MG63 (cell line): Measurements from ENCODE around the gene CYB5B. TPM values are rescaled to one million over a fixed set of nuclear protein-coding genes. Genes with fewer than 3 reads are reported as not detected.
"Not testable (repeated sequence)": the region's sequence is repeated elsewhere in the genome, so short reads cannot be mapped to it uniquely, and the experiment has no call there.

Source experiments
- DNase-seq: peaks from one replicate; pipeline ENCODE4 v3.0.0-alpha.2; 2020
- H3K27me3 ChIP-seq: fragments of 250-450 bp; sonication (Bioruptor Pico); 2 replicates; pipeline ENCODE4 v1.5.1; 2020; ENCODE audit warnings: mild to moderate bottlenecking, moderate library complexity
- H3K36me3 ChIP-seq: fragments of 250-450 bp; sonication (Bioruptor Pico); 2 replicates; pipeline ENCODE4 v1.5.1; 2020; ENCODE audit warnings: mild to moderate bottlenecking, moderate library complexity
- H3K4me3 ChIP-seq: fragments of 250-450 bp; sonication (Bioruptor Pico); 2 replicates; pipeline ENCODE4 v1.5.1; 2020; ENCODE audit warnings: mild to moderate bottlenecking, moderate library complexity
- H3K9me3 ChIP-seq: fragments of 250-450 bp; sonication (Bioruptor Pico); 2 replicates; pipeline ENCODE4 v1.5.1; 2020; ENCODE audit warnings: mild to moderate bottlenecking, moderate library complexity
- total RNA-seq: library from RNA; depleted of rRNA; stranded (reverse); fragments of >200 nt; shearing (Covaris generic); gene quantifications from 2 replicates; pipeline ENCODE4 v1.2.3, GENCODE V29; 2014; ENCODE audit warnings: low replicate concordance

Gene CYB5B
- total RNA-seq, 1 experiment from 2014 or later: 45.2 TPM

DNA sequence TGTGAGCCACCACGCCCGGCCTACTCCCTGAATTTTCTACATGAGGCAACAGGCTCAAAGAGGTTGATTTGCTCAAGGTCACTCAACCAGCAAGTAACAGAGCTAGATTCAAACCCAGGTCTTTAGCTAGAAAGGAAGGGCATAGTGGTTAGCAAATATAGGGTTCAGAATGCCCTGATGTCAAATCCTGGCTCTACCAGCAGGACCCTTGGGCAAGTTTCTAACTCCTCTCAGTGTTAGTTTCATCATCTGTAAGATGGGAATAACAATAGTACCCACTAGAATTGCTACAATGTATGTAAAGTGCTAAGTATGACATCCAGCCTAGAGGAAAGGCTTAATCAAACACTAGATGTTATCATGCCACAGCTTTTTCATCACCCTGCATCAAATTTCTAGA, 19.1 kb upstream of the CYB5B start:
- Histone ChIP-seq H3K4me3 (no peak overlapping the region), H3K9me3 (no peaks in the 10 kb centered on the region), H3K27me3 (no peaks in the 10 kb centered on the region), H3K36me3 (no peaks in the 10 kb centered on the region)
- DNase-seq: no peak

DNA sequence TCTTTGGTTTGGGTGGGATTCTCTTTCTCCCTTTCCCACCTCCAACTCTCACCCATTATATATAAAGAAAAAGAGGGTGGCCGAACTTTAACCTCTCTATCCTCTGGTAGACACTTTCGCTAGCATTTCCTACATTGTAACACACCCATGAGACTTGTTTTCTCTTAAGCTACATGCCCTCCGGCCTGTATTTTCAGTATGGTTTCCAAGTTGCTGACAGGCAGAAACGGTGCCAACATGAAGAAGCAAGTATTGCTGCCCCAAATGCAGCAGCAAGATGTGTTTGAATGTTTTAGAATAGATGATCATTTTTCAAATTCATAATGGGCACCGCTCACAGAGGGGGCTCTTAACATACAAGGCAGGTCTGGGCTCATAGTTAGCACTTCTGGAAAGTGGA, 18.7 kb upstream of the CYB5B start:
- H3K27me3 ChIP-seq: no peaks in the 10 kb centered on the region
- DNase-seq: no peak
- no peaks in the 10 kb centered on the region for H3K9me3 ChIP-seq
- H3K4me3 ChIP-seq: no peak overlapping the region
- H3K36me3 ChIP-seq: no peaks in the 10 kb centered on the region

DNA sequence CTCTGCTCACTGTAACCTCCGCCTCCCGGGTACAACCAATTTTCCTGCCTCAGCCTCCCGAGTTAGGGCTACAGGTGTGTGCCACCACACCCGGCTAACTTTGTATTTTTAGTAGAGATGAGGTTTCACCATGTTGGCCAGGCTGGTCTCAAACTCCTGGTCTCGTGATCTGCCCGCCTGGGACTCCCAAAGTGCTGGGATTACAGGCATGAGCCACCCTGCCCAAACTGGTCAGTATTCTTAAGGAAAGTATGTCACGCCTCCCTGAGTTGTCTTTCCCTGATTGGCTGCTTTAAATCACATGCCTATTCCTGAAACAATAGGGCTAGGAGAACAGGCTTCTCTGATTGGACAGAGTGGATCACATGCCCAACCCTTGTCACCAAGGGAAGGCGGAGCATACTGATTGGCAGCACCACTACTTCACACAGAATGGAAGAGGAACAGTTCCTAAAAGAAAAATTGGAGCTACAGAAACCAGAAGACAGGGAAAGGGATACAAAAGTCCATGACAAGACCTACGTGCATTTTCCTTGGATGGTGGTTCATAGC, 17.6 kb upstream of the CYB5B start:
- H3K27me3 ChIP-seq: no peaks in the 10 kb centered on the region
- no peak for DNase-seq
- no peaks in the 10 kb centered on the region for H3K36me3 ChIP-seq
- H3K4me3 ChIP-seq: no peak overlapping the region
- no peaks in the 10 kb centered on the region for H3K9me3 ChIP-seq

DNA sequence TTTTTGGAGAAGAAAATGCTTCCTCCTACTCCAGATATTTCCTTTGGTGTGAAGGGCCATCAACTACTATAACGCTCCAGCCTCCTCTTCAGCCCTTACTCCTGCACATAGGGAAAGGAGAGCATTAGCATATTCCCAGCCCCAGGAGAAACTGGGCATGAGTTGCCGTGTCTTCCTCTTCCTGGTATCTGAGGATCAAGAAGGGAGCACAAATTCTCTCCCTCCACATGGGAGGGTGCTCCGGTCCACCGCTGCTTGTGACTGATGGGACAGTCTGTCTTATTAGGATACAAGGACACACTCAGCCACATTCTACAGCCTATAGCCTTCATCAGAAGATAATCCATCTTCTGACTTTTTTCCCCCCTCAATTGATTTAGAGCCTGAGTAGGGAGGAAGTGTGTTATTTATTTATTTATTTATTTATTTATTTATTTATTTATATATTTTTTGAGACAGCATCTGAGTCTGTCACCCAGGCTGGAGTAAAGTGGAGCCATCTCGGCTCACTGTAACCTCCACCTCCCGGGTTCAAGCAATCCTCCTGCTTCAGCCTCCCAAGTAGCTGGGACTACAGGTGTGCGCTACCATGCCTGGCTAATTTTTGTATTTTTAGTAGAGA, 16.6 kb upstream of the CYB5B start:
- Histone ChIP-seq H3K9me3 (no peaks in the 10 kb centered on the region), H3K27me3 (no peaks in the 10 kb centered on the region), H3K4me3 (no peak overlapping the region), H3K36me3 (no peaks in the 10 kb centered on the region)
- DNase-seq: no peak

DNA sequence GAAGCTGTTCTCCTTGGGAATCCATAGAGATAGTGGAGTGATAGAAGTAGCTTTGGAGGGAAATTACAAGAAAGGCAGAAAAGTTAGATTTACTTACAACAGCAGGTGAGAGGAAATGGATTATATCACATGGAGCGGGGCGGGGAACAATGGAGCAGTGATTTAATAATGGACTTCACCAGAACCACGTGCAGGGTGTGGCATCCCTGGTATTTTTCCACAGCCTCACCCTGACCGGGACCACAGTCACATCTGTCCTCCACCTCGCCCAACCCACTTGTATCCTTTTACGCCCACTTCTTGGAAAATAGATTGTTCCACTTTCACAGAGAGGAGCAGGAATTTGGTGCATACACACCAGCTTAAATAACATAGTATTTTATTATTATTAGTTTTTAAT, 15.9 kb upstream of the CYB5B start:
- H3K36me3 ChIP-seq: no peaks in the 10 kb centered on the region
- no peaks in the 10 kb centered on the region for H3K27me3 ChIP-seq

DNA sequence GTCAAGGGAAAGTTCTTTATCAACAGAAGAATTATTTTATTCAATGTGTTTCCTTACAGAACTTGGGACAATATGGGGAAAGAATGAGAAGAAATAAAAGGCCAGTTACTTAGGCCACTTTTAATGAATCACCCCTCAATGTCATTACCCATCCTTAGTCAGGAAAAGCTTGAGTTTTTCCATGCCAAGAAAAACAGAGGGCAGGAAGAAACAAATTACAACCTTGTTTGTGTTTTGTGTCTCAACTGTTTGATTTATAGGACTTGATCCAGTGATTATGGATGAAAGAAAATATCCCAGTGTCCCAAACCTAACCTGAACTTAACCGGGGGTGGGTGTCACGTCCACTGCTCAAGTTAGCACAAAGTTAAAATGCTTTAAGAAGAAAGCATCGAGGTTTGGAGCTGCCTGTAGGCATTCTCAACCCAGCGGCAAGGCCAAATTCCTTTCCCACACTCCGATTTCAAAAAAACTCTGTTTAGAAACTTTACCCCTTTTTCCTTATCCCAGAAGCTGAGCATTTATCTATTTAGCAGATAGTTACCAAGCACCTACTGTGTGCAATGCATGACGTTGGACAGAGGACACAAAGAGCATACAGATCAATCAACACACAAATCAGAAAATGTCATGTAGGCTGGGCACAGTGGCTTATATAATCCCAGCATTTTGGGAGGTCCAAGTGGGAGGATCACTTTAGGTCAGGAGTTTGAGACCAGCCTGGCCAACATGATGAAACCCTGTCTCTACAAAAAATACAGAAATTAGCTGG, 14.0 kb upstream of the CYB5B start:
- no peak for DNase-seq
- H3K4me3 ChIP-seq: no peak overlapping the region
- no peaks in the 10 kb centered on the region for H3K27me3 ChIP-seq
- no peaks in the 10 kb centered on the region for H3K9me3 ChIP-seq
- no peaks in the 10 kb centered on the region for H3K36me3 ChIP-seq

More for the DNA sequence above, 15.9 kb upstream of the CYB5B start:
- no peak for DNase-seq
- Histone ChIP-seq H3K4me3 (no peak overlapping the region), H3K9me3 (no peaks in the 10 kb centered on the region)

DNA sequence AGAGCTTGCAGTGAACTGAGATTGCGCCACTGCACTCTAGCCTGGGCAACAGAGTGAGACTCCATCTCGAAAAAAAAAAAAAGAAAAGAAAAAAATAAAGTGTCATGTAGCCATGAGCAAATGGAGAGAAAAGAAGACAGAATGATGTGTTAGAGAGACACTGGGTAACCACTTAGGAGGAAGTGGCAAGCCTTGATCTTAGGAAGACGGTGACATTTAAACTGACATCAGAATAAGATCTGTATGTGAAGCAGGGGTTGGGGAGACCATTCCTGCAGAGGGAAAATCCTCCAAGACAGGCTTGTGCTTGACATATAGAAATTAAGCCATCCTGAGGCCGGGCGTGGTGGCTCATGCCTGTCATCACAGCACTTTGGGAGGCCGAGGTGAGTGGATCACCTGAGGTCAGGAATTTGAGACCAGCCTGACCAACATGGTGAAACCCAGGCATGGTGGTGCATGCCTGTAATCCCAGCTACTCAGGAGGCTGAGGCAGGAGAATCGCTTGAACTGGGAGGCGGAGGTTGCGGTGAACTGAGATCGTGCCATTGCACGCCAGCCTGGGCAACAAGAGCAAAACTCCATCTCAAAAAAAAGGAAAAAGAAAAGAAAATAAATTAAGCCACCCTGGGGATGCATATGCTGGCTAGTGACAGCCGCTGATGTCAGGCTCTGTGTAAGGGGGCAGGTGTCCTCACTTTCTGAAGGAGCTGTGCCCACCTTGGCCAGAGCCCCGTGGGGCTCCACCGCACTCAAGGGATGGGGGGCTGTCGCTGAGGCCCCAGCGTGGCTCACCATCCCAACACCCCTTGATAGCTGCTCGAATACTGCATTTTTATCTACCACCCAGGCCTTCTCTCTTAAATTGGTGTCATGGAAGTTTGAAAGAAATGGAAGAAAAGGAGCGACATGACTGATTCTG, 13.1 kb upstream of the CYB5B start:
- H3K27me3 ChIP-seq: no peaks in the 10 kb centered on the region
- H3K9me3 ChIP-seq: no peaks in the 10 kb centered on the region
- H3K36me3 ChIP-seq: no peaks in the 10 kb centered on the region
- no peak overlapping the region for H3K4me3 ChIP-seq
- DNase-seq: no peak

DNA sequence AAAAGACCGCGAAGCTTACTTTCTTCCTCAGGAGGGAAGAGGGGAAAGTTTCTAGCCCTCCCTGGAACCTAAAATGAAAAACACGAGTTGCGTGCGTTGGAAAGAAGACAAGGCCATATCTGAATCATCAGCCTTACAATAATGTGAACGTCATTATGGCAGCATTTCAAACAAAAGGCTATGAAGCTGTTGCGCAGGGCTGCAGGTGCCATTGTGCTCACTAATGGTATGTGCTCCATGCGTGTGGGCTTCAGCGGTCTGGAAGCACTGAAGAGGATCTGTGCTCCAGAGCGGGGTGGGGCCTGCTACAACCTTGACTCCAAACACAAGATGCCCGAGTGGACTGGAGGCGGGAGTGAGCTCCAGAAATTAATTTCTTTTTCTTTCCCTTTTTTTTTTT, 12.1 kb upstream of the CYB5B start:
- H3K4me3 ChIP-seq: no peak overlapping the region
- no peaks in the 10 kb centered on the region for H3K36me3 ChIP-seq
- H3K9me3 ChIP-seq: no peaks in the 10 kb centered on the region
- no peaks in the 10 kb centered on the region for H3K27me3 ChIP-seq
- no peak for DNase-seq

DNA sequence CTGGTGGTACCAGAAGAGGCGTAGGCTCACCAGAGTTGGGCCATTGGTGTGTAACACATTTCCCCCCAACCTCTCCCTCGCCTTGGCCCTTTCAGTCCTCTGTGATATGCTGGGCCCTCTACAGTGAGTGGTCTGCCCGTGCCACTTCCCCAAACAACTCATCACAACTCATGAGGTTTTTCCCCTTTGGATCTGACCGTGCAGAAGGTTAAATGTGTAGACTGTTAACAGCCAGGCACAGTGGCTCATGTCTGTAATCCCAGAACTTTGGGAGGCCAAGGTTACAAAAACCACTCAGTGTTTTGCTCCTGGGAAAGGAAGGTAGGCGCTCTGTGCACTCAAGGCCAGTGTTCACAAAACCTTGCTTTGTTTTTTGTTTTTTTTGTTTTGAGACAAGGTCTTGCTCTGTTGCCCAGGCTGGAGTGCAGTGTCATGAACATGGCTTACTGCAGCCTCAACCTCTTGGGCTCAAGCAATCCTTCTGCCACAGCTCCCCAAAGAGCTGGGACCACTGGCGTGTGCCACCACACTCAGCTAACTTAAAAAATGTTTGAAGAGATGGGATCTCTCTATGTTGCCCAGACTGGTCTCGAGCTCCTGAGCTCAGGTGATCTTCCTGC, 11.3 kb upstream of the CYB5B start:
- no peaks in the 10 kb centered on the region for H3K9me3 ChIP-seq
- DNase-seq: no peak
- H3K36me3 ChIP-seq: no peaks in the 10 kb centered on the region
- H3K27me3 ChIP-seq: no peaks in the 10 kb centered on the region
- H3K4me3 ChIP-seq: no peak overlapping the region

DNA sequence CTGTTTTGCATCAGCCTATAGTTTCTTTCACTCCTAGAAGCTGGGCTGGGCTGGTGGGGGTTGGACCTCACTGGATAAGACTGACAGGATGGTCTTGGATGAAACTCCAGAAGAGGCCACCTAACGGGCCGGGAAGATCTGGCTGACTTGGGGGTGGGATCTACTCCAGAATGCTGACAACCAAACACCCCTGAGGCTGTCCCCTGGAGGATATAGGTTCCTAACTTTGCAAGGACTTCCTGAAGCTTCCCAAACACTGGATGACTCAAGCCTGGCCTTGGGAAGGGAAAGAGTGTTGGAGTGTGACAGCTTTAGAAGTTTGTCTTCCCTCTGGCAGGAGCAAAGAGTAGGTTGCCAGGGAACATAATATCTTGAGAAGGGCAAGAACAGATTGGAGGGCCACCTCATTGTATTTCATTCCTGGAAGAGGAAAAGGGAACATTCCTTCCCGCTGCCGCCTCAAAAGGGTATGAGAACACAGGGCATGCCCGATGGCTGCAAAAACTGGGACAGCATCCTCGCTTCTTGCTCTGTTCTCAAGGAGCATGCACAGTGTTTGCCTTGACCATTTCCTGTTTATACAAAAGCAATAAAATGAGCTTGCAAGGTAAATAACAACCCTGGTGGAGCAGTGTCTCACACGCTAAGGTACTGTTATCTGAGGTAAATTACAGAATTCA, 6.8 kb upstream of the CYB5B start:
- Histone ChIP-seq H3K36me3 (no peaks in the 10 kb centered on the region), H3K4me3 (no peak overlapping the region), H3K27me3 (no peaks in the 10 kb centered on the region), H3K9me3 (no peaks in the 10 kb centered on the region)
- DNase-seq: no peak

DNA sequence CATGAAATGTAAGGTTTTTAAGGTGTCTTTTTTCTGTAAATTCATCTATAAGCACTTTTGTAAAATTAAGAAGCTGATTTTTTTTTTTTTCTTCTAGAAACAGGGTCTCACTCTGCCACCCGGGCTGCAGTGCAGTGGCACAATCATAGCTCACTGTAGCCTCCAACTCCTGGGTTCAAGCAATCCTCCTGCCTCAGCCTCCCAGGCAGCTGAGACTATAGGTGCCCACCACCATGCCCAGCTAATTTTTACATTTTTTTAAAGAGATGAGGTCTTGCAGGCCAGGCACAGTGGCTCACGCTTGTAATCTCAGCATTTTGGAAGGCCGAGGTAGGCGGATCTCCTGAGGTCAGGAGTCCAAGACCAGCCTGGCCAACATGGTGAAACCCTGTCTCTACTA, 4.5 kb upstream of the CYB5B start:
- Histone ChIP-seq H3K36me3 (no peaks in the 10 kb centered on the region), H3K27me3 (no peaks in the 10 kb centered on the region), H3K9me3 (no peaks in the 10 kb centered on the region), H3K4me3 (no peak overlapping the region)
- DNase-seq: no peak

DNA sequence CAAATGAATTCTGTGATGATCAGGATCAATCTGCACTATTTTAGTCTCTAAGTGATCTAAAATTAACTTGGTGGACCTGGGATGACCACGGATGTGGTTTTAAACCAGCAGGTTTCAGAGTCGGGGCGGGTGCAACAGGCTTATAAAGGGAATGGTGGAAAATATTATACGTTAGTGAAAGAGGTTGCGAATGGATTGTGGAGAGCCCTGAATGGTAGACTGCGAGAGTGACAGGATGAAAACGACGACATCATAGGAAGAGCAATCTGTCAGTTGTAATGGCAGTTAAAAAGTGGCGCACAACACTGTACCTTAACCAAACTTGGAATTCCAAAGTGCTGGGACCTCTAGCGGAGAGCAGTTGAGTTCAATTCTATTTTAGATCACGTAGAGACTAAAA, 1.2 kb upstream of the CYB5B start:
- Histone ChIP-seq H3K4me3 (no peak overlapping the region), H3K27me3 (no peaks in the 10 kb centered on the region), H3K36me3 (peaks cover 3% of the 10 kb centered on the region), H3K9me3 (no peaks in the 10 kb centered on the region)
- no peak for DNase-seq

DNA sequence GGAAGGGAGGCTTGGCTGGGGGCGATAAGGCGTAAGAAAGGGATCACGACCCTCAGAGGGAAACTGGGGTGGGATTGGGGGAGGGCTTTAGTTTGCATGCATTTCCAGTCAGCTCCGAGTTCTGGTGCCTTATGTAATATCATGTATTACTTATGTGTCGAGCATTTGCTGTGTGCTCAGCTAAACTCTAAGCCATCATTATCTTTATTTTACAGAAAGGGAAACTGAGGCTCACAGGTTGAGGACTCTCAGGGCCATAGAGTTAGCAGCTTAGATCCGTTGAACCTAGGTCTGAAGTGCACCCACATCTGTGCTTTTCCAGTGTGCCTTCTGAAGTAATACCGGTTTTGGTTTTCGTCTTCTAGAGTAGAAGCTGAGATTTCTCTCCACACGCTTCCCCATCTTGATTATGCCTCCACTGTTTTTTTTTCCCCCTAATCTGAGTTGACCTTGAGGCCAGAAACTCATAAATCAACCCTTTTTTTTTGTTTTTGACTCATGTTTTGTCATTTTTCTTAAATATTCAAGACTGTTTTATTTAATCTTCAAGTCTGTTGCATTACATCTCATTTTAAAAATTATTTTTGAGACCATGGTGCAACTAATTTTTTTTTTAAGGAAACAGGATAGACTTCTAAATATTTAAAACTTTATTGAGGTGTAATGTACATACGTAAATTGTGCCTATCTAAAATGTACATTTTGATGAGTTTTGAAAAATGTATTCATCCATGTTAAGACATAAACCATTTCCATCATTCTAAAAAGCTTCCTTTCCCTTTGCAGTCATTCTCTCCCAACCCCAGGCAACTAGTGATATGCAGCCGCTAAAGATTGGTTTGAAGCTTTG, 741 bp downstream of the CYB5B start:
- Histone ChIP-seq H3K9me3 (peaks cover 4% of the 10 kb centered on the region; the same call in 1 of the 2 replicates), H3K36me3 (peaks cover 21% of the 10 kb centered on the region), H3K27me3 (no peaks in the 10 kb centered on the region), H3K4me3 (peak overlapping the region; percentile 84)
- no peak for DNase-seq

DNA sequence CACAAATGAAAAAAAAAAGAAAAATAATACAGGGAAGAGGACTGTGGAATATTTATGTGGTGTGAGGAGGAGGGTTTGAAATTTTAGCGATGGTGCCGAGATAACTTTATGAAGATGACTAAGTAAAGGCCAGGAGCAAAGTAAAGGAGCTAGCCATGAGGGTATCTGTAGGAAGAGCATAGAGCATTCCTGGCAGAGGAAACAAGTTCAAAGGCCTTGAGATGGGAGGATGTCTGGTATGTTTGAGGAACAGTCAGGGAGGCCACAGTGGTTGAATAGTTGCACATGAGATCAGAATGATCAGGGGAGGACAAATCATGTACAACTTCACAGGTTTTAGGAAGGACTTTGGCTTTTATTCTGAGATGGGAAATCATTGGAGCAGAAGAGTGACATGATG, 4.2 kb downstream of the CYB5B start:
- no peak for DNase-seq
- H3K27me3 ChIP-seq: no peaks in the 10 kb centered on the region
- peaks cover 4% of the 10 kb centered on the region; the same call in 1 of the 2 replicates for H3K9me3 ChIP-seq
- no peak overlapping the region for H3K4me3 ChIP-seq
- peaks cover 24% of the 10 kb centered on the region for H3K36me3 ChIP-seq

DNA sequence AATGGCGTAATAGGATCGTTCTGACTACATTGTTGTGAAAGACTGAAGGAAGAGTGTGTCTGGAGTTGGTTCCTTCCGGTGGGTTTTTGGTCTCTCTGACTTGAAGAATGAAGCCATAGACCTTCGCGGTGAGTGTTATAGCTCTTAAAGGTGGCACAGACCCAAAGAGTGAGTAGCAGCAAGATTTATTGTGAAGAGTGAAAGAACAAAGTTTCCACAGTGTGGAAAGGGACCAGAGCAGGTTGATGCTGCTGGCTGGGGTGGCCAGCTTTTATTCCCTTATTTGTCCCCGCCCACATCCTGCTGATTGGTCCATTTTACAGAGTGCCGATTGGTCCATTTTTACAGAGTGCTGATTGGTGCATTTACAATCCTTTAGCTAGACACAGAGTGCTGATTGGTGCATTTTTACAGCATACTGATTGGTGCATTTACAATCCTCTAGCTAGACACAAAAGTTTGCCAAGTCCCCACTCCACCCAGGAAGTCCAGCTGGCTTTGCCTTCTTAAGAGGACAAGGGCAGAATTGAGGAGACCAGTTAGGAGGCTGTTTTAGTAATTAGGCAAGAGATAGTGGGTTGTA, 4.7 kb downstream of the CYB5B start:
- not testable (repeated sequence) for DNase-seq, H3K4me3 ChIP-seq, H3K9me3 ChIP-seq, H3K27me3 ChIP-seq
- peaks cover 24% of the 10 kb centered on the region for H3K36me3 ChIP-seq
